GM19351 (cell line): ENCODE measurements around the gene GRM1.

Source experiments
- ATAC-seq: cut with Tn5 transposase; IDR thresholded peaks from one replicate; pipeline ENCODE4 v1.9.1; 2021; ENCODE audit warnings: mild to moderate bottlenecking, moderate library complexity; ENCODE audit not compliant: unreplicated experiment

Gene GRM1

DNA sequence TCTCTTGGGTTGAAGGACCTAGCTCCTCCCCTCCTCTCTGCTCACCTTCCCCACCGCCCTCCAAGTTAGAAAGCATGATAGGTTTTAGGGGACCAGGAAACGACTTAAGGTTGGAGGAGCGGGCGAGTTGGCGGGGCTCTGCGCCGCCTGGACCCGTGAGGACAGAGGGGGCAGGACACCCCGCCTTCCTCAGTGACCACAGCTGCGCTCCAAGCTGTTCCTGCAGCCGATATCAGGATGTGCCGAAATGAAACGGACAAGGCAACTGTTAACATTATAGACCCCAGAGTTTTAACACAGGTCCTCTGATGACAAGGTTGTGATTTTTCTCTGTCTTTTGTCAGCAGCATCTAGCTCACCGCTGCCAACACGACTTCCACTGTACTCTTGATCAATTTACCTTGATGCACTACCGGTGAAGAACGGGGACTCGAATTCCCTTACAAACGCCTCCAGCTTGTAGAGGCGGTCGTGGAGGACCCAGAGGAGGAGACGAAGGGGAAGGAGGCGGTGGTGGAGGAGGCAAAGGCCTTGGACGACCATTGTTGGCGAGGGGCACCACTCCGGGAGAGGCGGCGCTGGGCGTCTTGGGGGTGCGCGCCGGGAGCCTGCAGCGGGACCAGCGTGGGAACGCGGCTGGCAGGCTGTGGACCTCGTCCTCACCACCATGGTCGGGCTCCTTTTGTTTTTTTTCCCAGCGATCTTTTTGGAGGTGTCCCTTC, at the start of gene GRM1:
Gene GRM1, plus strand, starts transcription at position 212 of the 722 bp plus-strand sequence. Its CDS starts 456 bp downstream, at position 668.
- no peak for ATAC-seq

DNA sequence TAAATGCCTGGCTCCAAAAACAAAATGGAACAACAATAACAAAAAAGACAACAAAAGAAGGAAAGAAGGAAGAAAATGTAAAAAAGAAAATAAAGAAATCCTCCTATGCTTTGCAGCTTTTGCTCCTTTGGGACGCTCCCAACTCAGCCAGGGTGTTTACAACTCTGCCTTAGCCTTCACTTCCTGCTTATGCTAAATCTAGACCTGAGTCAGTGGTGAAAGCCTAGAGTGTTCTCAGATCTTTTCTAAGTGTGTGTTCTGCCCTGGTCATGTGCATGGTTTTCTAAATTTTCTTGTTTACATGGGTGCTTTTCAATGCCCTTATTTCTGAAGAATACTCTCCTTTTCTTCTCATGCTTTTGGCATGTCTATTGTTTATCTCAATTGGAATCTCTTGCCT, 19.5 kb upstream of the GRM1 start:
- no peak for ATAC-seq

DNA sequence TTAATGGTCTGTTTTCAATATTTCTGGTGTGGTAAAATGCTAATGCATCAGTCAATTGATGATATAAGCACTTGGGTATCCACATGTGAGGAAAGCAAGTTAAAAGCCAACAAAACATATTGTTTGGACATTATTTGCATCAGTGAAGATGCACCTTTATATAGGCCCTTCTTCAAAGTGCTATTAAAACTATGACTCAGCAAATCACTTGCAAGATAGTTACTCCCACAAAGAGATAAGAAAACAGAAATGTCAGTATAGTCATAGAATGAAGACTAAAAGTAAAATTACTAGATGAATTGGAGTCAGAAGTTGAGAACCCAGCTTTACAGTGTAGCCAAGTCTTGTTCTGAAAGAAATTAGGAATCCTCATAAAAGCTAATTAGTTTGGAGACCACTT, 14.6 kb upstream of the GRM1 start:
- no peak for ATAC-seq

- no peak for ATAC-seq
Measured at GRCh38 chr6:146017672-146018071, 11.2 kb upstream of the GRM1 start.

- ATAC-seq: no peak
Measured at GRCh38 chr6:146026873-146027272, 2.0 kb upstream of the GRM1 start.

DNA sequence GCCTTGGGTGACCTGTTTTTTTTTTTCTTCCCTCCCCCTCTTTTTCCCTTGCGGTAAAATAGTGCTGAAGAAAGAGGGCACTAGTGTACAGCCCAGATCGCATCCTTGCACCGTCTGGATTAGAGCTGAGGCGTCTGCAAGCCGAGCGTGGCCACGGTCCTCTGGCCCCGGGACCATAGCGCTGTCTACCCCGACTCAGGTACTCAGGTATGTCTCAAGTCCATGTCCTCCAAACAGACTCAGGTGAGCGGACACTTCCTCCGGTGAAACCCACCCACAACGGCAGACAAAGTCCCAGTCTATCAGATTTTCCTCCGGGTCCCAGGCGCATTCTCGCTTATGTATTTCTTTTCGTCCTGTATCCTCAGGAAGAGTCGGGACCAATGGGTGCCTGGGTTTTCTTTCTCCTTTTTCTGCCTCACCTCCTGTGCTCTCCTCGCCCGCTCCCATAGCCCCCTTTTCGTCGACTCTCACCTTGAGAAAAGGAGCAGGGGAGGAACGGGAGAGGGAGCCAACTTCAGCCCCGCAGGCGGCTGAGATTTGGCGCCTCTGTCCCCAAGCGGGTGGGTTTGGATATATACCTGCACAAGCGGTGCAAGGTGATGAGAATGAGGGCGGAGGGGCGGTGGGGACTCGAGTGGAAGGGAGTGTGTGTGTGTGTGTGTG, 1.1 kb upstream of the GRM1 start:
- no peak for ATAC-seq

DNA sequence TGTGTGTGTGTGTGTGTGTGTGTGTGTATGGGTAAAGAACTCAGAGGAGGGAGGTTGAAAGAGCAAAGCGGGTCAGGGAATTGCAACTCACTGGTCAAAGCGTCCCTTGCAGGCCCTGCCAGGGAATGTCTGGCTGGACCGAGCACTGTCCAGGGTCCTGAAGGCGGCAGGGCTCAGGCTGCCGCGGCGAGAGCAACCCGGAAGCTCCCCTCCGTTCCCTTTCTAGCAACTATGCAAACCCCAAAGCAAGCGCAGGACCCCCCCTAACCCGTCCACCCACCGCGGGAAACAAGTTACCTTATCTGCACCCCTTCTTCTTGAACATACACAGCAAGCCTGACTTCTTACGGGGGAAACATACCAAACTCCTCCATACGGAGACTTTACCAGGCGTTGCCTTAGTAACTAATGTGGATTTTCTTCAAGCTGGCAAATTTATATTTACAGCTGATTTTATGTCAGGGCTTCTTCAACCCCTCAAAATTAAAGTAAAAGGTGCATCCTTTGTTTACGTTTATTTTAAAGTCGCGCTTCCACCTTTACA, 538 bp upstream of the GRM1 start:
- peak; percentile 54 for ATAC-seq

DNA sequence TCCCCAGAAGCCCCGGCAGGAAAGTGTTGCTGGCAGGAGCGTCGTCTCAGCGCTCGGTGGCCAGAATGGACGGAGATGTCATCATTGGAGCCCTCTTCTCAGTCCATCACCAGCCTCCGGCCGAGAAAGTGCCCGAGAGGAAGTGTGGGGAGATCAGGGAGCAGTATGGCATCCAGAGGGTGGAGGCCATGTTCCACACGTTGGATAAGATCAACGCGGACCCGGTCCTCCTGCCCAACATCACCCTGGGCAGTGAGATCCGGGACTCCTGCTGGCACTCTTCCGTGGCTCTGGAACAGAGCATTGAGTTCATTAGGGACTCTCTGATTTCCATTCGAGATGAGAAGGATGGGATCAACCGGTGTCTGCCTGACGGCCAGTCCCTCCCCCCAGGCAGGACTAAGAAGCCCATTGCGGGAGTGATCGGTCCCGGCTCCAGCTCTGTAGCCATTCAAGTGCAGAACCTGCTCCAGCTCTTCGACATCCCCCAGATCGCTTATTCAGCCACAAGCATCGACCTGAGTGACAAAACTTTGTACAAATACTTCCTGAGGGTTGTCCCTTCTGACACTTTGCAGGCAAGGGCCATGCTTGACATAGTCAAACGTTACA, 817 bp downstream of the GRM1 start:
- no peak for ATAC-seq

DNA sequence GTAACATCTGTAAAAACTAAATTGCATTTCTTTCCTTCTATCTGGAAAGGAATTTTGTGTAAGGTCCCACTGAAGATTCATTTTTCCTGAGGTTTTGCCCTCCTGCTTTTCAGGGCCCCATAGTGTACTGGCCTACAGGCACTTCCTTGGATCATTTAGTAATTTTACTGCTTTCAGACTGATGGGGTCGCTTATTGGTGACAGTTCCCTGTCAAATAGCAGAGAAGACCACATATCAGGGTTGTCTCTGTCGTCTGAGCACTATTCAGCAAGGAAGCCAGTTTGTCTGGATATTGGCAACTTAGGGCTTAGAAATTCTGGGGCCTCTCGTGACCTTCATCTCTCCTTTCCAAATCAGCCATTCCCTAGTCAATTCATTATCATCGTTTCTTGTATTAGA, 3.5 kb downstream of the GRM1 start:
- ATAC-seq: no peak

- no peak for ATAC-seq
Measured at GRCh38 chr6:146040360-146040759, 11.5 kb downstream of the GRM1 start.

- peak; percentile 61 for ATAC-seq
Measured at GRCh38 chr6:146041282-146041681, 12.4 kb downstream of the GRM1 start.

DNA sequence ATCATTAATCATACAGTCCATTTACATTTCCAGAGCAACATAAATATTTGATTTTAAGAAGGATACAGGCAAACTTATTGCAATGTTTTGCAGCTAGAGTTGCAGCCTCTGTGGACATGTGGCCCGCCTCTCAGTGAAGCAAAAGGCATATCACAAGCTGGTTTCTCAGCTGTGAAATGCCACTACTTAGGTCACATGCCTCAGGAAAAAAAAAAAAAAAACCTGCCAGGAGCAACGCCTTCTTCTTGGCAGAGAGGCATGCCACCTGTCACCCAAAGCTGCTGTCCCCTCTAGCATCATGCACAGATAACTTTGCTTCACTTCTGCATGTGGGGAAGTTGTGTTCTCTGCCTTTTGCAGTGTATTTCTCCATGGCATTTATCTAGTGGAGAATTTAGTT, 18.5 kb downstream of the GRM1 start:
- ATAC-seq: no peak

DNA sequence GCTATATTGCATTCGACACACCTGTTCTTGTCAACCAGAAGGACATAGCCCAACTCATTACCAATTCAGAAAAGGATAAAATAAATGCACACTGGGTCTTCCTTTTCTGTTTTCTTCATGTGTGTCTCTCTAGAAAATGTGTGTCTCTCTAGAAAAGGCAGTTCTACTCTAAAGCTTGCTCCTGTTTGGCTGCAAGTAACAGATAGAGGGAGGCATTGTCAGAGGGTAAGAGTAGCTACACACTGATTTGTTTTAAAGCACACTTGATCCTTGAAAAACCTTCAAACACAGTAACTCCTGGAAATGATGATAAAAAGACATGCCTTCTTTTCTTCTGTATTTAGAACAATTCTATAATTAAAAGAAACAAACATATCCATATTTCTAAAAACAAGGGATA, 21.3 kb downstream of the GRM1 start:
- ATAC-seq: no peak

DNA sequence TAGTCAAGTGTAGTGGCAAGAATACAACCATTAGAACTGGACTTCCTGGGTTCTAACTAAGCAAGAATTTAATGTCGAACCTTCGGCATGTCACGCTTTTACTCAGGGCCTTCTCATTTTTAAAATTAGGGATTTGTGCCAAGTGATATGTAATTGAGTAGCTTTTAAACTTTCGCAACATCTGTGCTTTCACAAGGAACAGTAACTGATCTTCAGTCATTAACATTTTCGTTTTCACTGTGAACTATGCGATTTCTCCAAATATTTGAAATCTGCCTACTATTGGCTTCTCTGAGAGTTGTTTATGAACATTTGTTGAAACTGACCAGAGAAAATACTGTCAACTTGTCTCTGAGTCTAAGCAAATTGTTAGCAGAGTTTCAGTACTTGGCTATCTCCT, 27.6 kb downstream of the GRM1 start:
- no peak for ATAC-seq

DNA sequence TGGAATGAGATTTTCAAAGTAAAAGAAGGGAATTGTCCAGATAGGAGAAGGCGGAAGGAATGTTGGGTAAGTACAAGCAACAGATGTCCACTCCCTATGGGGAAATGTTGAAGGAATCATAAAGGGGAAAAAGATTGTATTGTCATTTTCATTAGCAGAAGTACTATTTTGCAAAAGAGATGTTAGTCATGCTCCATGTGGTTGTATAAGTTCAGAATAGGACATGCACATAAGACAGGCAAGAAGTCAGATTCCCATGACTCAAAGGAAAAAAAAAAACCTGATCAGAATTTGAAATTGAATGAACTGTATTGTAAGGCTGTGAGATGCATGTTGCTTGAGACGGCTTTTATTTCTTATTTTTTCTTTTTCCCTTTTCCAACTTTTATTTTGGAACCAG, 36.8 kb downstream of the GRM1 start:
- ATAC-seq: no peak

GRCh38 chr6:146066506-146066905, 37.6 kb downstream of the GRM1 start:
- no peak for ATAC-seq

- no peak for ATAC-seq
Measured at GRCh38 chr6:146071781-146072180, 42.9 kb downstream of the GRM1 start.

DNA sequence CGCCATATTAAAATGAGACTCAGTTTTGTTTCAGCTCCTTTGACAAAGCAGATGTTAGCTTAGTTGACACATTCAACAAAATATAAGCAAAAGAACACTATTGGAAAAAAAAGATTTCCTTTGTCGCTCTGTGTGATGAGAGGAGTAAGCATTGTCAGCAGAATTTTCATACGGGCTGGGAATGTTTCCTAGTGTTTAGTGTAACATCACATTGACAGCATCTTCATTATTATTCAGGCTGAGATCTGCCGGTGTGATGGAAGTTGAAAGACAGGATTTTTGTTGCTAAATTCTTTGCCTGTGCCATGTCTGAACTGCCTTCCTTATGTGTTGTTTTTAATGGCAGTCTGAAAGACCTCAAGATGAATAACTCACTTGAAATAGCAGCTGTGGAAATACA, 49.1 kb downstream of the GRM1 start:
- no peak for ATAC-seq

DNA sequence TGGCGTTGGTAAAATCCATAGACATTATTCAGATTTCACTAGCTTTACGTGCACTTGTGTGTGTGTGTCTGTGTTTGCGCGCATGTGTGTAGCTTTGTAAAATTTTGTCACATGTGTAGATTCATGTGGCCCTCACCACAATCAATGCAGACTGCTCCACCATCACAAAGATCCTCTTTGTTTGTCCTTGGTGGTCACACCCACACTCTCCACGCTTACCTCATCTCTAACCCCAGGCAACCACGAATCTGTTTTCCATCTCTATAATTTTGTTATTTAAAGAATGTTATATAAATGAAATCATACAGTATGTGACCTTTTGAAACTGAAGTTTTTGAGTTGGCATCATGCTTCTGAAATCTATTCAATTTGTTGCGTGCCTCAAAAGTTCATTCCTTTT, 58.5 kb downstream of the GRM1 start:
- no peak for ATAC-seq

- ATAC-seq: no peak
Measured at GRCh38 chr6:146090474-146090873, 61.6 kb downstream of the GRM1 start.

GRCh38 chr6:146092961-146093686, 64.3 kb downstream of the GRM1 start:
- ATAC-seq: no peak
